H1 (cell line): ENCODE results near the gene ADK. TPM values are rescaled to one million over a fixed set of nuclear protein-coding genes. Genes with fewer than 3 reads are reported as not detected.

Experiments
- CTCF ChIA-PET: fragments of 300-600 bp; sonication (Branson Sonifier 250); formaldehyde crosslinking; loops from one replicate; lab custom pipeline; 2021; ENCODE audit not compliant: partially characterized antibody; lab: Charles Lee
- POLR2A ChIA-PET: fragments of 300-600 bp; sonication (Branson Sonifier 250); formaldehyde crosslinking; loops from one replicate; lab custom pipeline; 2021; ENCODE audit warnings: inconsistent platforms; ENCODE audit not compliant: partially characterized antibody; lab: Charles Lee
- DNase-seq, 2 experiments: peaks; one replicate each; pipeline versions ENCODE4 v3.0.0 to v3.0.0-alpha.2; 2010 to 2022; ENCODE audit warnings: low spot score in 2 of 2, low read depth in 1 of 2, mixed read lengths in 1 of 2
- FAIRE-seq: peaks from 2 replicates; lab custom pipeline; 2011; peaks lifted over from hg19 to GRCh38; lab: Jason Lieb, UNC
- H2AFZ ChIP-seq: 2 replicates; pipeline ENCODE4 v1.8.1; 2012; ENCODE audit warnings: low read length, inconsistent platforms
- H2AK5ac ChIP-seq: 2 replicates; pipeline ENCODE4 v1.6.1; 2013; ENCODE audit warnings: low read depth, low read length
- H2BK120ac ChIP-seq: replicated peaks from 2 replicates; pipeline ENCODE3; 2013; ENCODE audit warnings: low read depth, low read length, inconsistent platforms
- H2BK12ac ChIP-seq: 2 replicates; pipeline ENCODE4 v1.6.1; 2013; ENCODE audit warnings: low read depth, low read length
- H2BK15ac ChIP-seq: 2 replicates; pipeline ENCODE4 v1.6.1; 2013; ENCODE audit warnings: low read length
- H2BK20ac ChIP-seq: 2 replicates; pipeline ENCODE4 v1.6.1; 2013; ENCODE audit warnings: low read length
- H2BK5ac ChIP-seq: 2 replicates; pipeline ENCODE4 v1.6.1; 2013; ENCODE audit warnings: low read depth, low read length
- H3K14ac ChIP-seq: 2 replicates; pipeline ENCODE4 v1.6.1; 2013; ENCODE audit warnings: inconsistent platforms; ENCODE audit not compliant: insufficient read length
- H3K18ac ChIP-seq: 2 replicates; pipeline ENCODE4 v1.6.1; 2013; ENCODE audit warnings: low read length; ENCODE audit errors: extremely low read depth
- H3K23ac ChIP-seq: 2 replicates; pipeline ENCODE4 v1.6.1; 2013; ENCODE audit warnings: inconsistent platforms; ENCODE audit not compliant: insufficient read length
- H3K23me2 ChIP-seq: 2 replicates; pipeline ENCODE4 v1.6.1; 2013; ENCODE audit warnings: low read depth, low read length
- H3K27ac ChIP-seq: 2 replicates; pipeline ENCODE4 v1.6.1; 2011; ENCODE audit warnings: low read depth, low read length, inconsistent platforms
- H3K27me3 ChIP-seq, 4 experiments: replicated peaks in 1 of 4; 1 replicate in 1 of 4; 2 replicates in 3 of 4; pipeline versions ENCODE4 v1.6.1 to v1.8.1; 2011 to 2013; ENCODE audit warnings: low read length in 3 of 4, mild to moderate bottlenecking in 3 of 4, inconsistent platforms in 2 of 4, mixed read lengths in 2 of 4, moderate library complexity in 1 of 4; ENCODE audit not compliant: control insufficient read depth in 3 of 4, insufficient read depth in 3 of 4; ENCODE audit errors: extremely low read depth in 1 of 4
- H3K36me3 ChIP-seq, 4 experiments: 2 replicates each; pipeline versions ENCODE4 v1.6.1 to v1.8.1; 2011 to 2013; ENCODE audit warnings: mild to moderate bottlenecking in 4 of 4, low read length in 3 of 4, moderate library complexity in 2 of 4, control low read depth in 1 of 4, inconsistent platforms in 1 of 4; ENCODE audit not compliant: insufficient read depth in 4 of 4, control insufficient read depth in 2 of 4
- H3K4ac ChIP-seq: replicated peaks from 2 replicates; pipeline ENCODE3; 2013; ENCODE audit warnings: low read length, low read depth, mixed read lengths, inconsistent platforms; ENCODE audit not compliant: insufficient read length
- H3K4me1 ChIP-seq, 4 experiments: replicated peaks in 1 of 4; 1 replicate in 1 of 4; 2 replicates in 3 of 4; pipeline versions ENCODE4 v1.6.1 to v1.8.1; 2011 to 2013; ENCODE audit warnings: low read length in 3 of 4, inconsistent platforms in 2 of 4, mixed read lengths in 1 of 4; ENCODE audit not compliant: insufficient read depth in 4 of 4, control insufficient read depth in 3 of 4
- H3K4me2 ChIP-seq, 2 experiments: 2 replicates each; pipeline versions ENCODE4 v1.6.1 to v1.8.1; 2011 to 2013; ENCODE audit warnings: low read depth in 2 of 2, low read length in 2 of 2, control low read depth in 1 of 2, inconsistent platforms in 1 of 2, mild to moderate bottlenecking in 1 of 2; ENCODE audit not compliant: insufficient read depth in 1 of 2
- H3K4me3 ChIP-seq, 4 experiments: fragments of 200-600, 300-600 bp in 1 of 4; sonication (generic), shearing (Covaris generic), sonication (Bioruptor Twin) in 1 of 4; 2 replicates each; pipeline versions ENCODE4 v1.5.1 to v1.8.1; 2011 to 2016; ENCODE audit warnings: low read length in 4 of 4, low read depth in 3 of 4, control low read depth in 2 of 4, inconsistent platforms in 2 of 4, mild to moderate bottlenecking in 2 of 4, mixed read lengths in 1 of 4, moderate library complexity in 1 of 4; ENCODE audit not compliant: insufficient read depth in 2 of 4; ENCODE audit errors: extremely low read depth in 1 of 4
- H3K56ac ChIP-seq: replicated peaks from 2 replicates; pipeline ENCODE3; 2013; ENCODE audit warnings: low read depth, mild to moderate bottlenecking, mixed read lengths, low read length, inconsistent platforms; ENCODE audit not compliant: insufficient read length
- H3K79me1 ChIP-seq: 2 replicates; pipeline ENCODE4 v1.6.1; 2013; ENCODE audit warnings: low read depth, low read length, control low read depth
- H3K79me2 ChIP-seq, 2 experiments: 2 replicates each; pipeline versions ENCODE4 v1.6.1 to v1.8.1; 2012 to 2013; ENCODE audit warnings: low read length in 2 of 2, mild to moderate bottlenecking in 2 of 2, inconsistent platforms in 1 of 2; ENCODE audit not compliant: insufficient read depth in 2 of 2, control insufficient read depth in 1 of 2
- H3K9ac ChIP-seq, 4 experiments: replicated peaks in 1 of 4; 1 replicate in 1 of 4; 2 replicates in 3 of 4; pipeline versions ENCODE4 v1.6.1 to v1.8.1; 2011 to 2013; ENCODE audit warnings: low read depth in 3 of 4, low read length in 3 of 4, control low read depth in 2 of 4, mild to moderate bottlenecking in 2 of 4, moderate library complexity in 2 of 4, inconsistent platforms in 1 of 4; ENCODE audit errors: extremely low read depth in 1 of 4
- H3K9me3 ChIP-seq, 2 experiments: 2 replicates each; pipeline versions ENCODE4 v1.6.1 to v1.8.1; 2012 to 2013; ENCODE audit warnings: mild to moderate bottlenecking in 2 of 2, moderate library complexity in 2 of 2, control low read depth in 1 of 2, inconsistent platforms in 1 of 2, low read depth in 1 of 2, low read length in 1 of 2, mixed read lengths in 1 of 2; ENCODE audit not compliant: insufficient read depth in 2 of 2
- H4K20me1 ChIP-seq, 2 experiments: replicated peaks in 1 of 2; 2 replicates each; pipeline versions ENCODE3 to v1.8.1; 2011 to 2013; ENCODE audit warnings: inconsistent platforms in 2 of 2, low read length in 2 of 2, mild to moderate bottlenecking in 1 of 2; ENCODE audit not compliant: insufficient read depth in 2 of 2, control insufficient read depth in 1 of 2
- H4K5ac ChIP-seq: 2 replicates; pipeline ENCODE4 v1.6.1; 2013; ENCODE audit warnings: low read length, low read depth, mixed read lengths, inconsistent platforms; ENCODE audit not compliant: insufficient read length
- H4K8ac ChIP-seq: 2 replicates; pipeline ENCODE4 v1.8.0; 2013; ENCODE audit warnings: mild to moderate bottlenecking, moderate library complexity, low read length, inconsistent platforms; ENCODE audit not compliant: insufficient read depth; ENCODE audit errors: extremely low read depth
- H4K91ac ChIP-seq: replicated peaks from 2 replicates; pipeline ENCODE3; 2013; ENCODE audit warnings: low read length, mixed read lengths, inconsistent platforms; ENCODE audit not compliant: insufficient read length
- ASH2L ChIP-seq: fragments of 200-600, 300-600 bp; sonication (generic); IDR thresholded peaks from one replicate; pipeline ENCODE4 v1.7.1; 2017; ENCODE audit warnings: low read length
- BACH1 ChIP-seq: IDR thresholded peaks from 2 replicates; pipeline ENCODE4 v1.6.1; 2012; ENCODE audit warnings: low read length, improper control_type of control experiment
- CBX5 ChIP-seq: fragments of 300-800, 300-1000 bp; sonication (generic); IDR thresholded peaks from 2 replicates; pipeline ENCODE4 v1.7.1; 2016; ENCODE audit warnings: antibody characterized with exemption, low read length, low read depth
- FOSL1 ChIP-seq: IDR thresholded peaks from 2 replicates; pipeline ENCODE4 v1.6.1; 2011; ENCODE audit warnings: mild to moderate bottlenecking, low read depth, low read length, moderate library complexity; ENCODE audit not compliant: insufficient read depth
- HDAC6 ChIP-seq: IDR thresholded peaks from one replicate; pipeline ENCODE4 v1.7.1; 2012; ENCODE audit warnings: low read depth, mild to moderate bottlenecking, inconsistent platforms, low read length, moderate library complexity
- POLR2A ChIP-seq, 2 experiments: IDR thresholded peaks; 1 replicate in 1 of 2; 2 replicates in 1 of 2; pipeline ENCODE4 v1.6.1; 2011; ENCODE audit warnings: low read depth in 2 of 2, low read length in 2 of 2, mild to moderate bottlenecking in 2 of 2; ENCODE audit errors: control extremely low read depth in 1 of 2
- RFX5 ChIP-seq: IDR thresholded peaks from 2 replicates; pipeline ENCODE4 v1.6.1; 2011; ENCODE audit warnings: low read depth, low read length, improper control_type of control experiment, borderline replicate concordance
- RNF2 ChIP-seq: fragments of 200-900, 300-1000 bp; sonication (generic); IDR thresholded peaks from 2 replicates; pipeline ENCODE4 v1.7.1; 2016; ENCODE audit warnings: borderline replicate concordance, low read depth, mild to moderate bottlenecking, antibody characterized with exemption, low read length; ENCODE audit not compliant: poor library complexity, severe bottlenecking; ENCODE audit errors: missing control alignments
- SAP30 ChIP-seq: fragments of 300-600 bp; sonication (generic); IDR thresholded peaks from 2 replicates; pipeline ENCODE4 v1.7.1; 2012; ENCODE audit warnings: low read length, moderate library complexity, mild to moderate bottlenecking, inconsistent platforms; ENCODE audit not compliant: insufficient read depth, insufficient replicate concordance
- SRF ChIP-seq: IDR thresholded peaks from 2 replicates; pipeline ENCODE4 v1.6.1; 2011; ENCODE audit warnings: mild to moderate bottlenecking, low read depth, low read length, moderate library complexity
- SUZ12 ChIP-seq: fragments of 200-600 bp; sonication (generic); IDR thresholded peaks from 2 replicates; pipeline ENCODE4 v1.6.1; 2012; ENCODE audit warnings: mild to moderate bottlenecking, inconsistent platforms, low read length, moderate library complexity, mixed read lengths
- TAF1 ChIP-seq: IDR thresholded peaks from 2 replicates; pipeline ENCODE4 v1.6.1; 2011; ENCODE audit warnings: mild to moderate bottlenecking, low read depth, low read length
- WGBS, 2 experiments: shearing (Covaris generic) in 1 of 2; methylation state at CpG; one replicate each; pipeline versions ENCODE4 v1.1.6 to v1.1.7; 2013 to 2015; ENCODE audit warnings: low lambda C conversion rate in 2 of 2, mixed read lengths in 2 of 2, inconsistent platforms in 1 of 2, low coverage in 1 of 2, missing lambda C conversion rate in 1 of 2; ENCODE audit not compliant: insufficient replicate concordance in 2 of 2, insufficient coverage in 1 of 2, insufficient read length in 1 of 2; ENCODE audit errors: extremely low coverage in 1 of 2, missing lambda C conversion rate in 1 of 2; 5-methylcytosine and 5-hydroxymethylcytosine counted together
- polyA plus RNA-seq, 7 experiments: library from polyadenylated mRNA; depleted of rRNA in 3 of 7; stranded (reverse) in 5 of 7; unstranded in 2 of 7; fragments of >200 nt in 5 of 7; fragments of 200-250 nt in 2 of 7; gene quantifications; 1 replicate in 5 of 7; 2 replicates in 1 of 7; 4 replicates in 1 of 7; pipeline versions ENCODE4 v1.2.1 to v1.2.3, GENCODE V29; 2011 to 2013; ENCODE audit warnings: missing spikeins in 2 of 7, mixed read lengths in 2 of 7
- total RNA-seq: library from RNA; stranded (reverse); fragmentation: NEBNext Ultra II Directional; extraction: Animal tissue kit (Norgen Biotek cat#: 25700); gene quantifications from 2 replicates; pipeline ENCODE4 v1.2.1, GENCODE V29; 2021

The ADK gene
- total and polyA plus RNA-seq, 2 of the 8 experiments (the other 6 are each of a cell fraction or from before 2014, with no cell fraction given) = 12.3 to 42.4 TPM

GRCh38 chr10:74677951-74678350 lies 526.9 kb downstream of the ADK start:
- no peak overlapping the region for H2AK5ac ChIP-seq
- no peaks in the 10 kb centered on the region for H3K23me2 ChIP-seq
- no peaks in the 10 kb centered on the region for H4K20me1 ChIP-seq
- CTCF ChIA-PET = interaction anchor here (0.5 to 0.6 kb wide), 3 partner anchors 128 to 559 kb away, joined by 3 to 5 read pairs (median 4); no protein-coding TSS in a partner anchor
- H4K8ac ChIP-seq = no peak overlapping the region
- H4K91ac ChIP-seq = no peak overlapping the region
- TF ChIP-seq SUZ12 = no peak
- TF ChIP-seq TAF1 = no peak
- TF ChIP-seq BACH1 = no peak
- TF ChIP-seq RFX5 = no peak
- no peak for TF ChIP-seq HDAC6
- no peak for TF ChIP-seq POLR2A (IDR thresholded peaks at IDR 0.05; ENCODE audit: control extremely low read depth in 1 of 2, low read depth in 2 of 2, low read length in 2 of 2)
- no peak for TF ChIP-seq SAP30
- no peak for TF ChIP-seq SRF
- TF ChIP-seq RNF2 = no peak
- TF ChIP-seq ASH2L = no peak
- no peak for TF ChIP-seq CBX5
- no peak for TF ChIP-seq FOSL1
- TF ChIP-seq, all 59 proteins: peak for 0
- Histone ChIP-seq H3K18ac (no peak overlapping the region), H4K5ac (no peak overlapping the region), H2BK120ac (no peak overlapping the region), H3K56ac (no peak overlapping the region), H3K4me2 (no peak overlapping the region), H2AFZ (no peak overlapping the region), H3K79me1 (no peaks in the 10 kb centered on the region), H2BK5ac (no peak overlapping the region), H3K4me3 (no peak overlapping the region), H2BK20ac (no peak overlapping the region), H3K36me3 (no peaks in the 10 kb centered on the region; a peak in 2 of 8 replicates), H3K4me1 (no peaks in the 10 kb centered on the region), H3K4ac (no peak overlapping the region), H3K9me3 (no peaks in the 10 kb centered on the region), H3K27me3 (no peaks in the 10 kb centered on the region), H2BK12ac (no peak overlapping the region), H3K79me2 (no peaks in the 10 kb centered on the region), H2BK15ac (no peak overlapping the region), H3K23ac (no peak overlapping the region), H3K27ac (no peak overlapping the region), H3K9ac (no peak overlapping the region), H3K14ac (no peak overlapping the region)
- no peak for FAIRE-seq
- POLR2A ChIA-PET = no interaction called here
- DNase-seq = no peak
- 100% methylated on average over 1 of the region's 1 CpG; no CpG with 5 or more reads in 1 of the 2 experiments for WGBS, 2 experiments
